Spinal cord (tissue), 10 donors: ENCODE data around the gene SDC1. TPM values are rescaled to one million over a fixed set of nuclear protein-coding genes. Genes with fewer than 3 reads are reported as not detected.
A peak's percentile ranks its signal among the peaks of the same experiment; 100 is the strongest.

ENCODE experiments used
- DNase-seq, 6 donors: peaks; one replicate each; pipeline versions ENCODE4 v3.0.0 to v3.0.0-alpha.2; 2013 to 2015; ENCODE audit warnings: low spot score in 6 of 6, low read depth in 4 of 6
- H3K27ac ChIP-seq: one replicate; pipeline ENCODE4 v1.5.1; 2013; ENCODE audit warnings: low read depth, low read length, control low read depth
- H3K27me3 ChIP-seq: one replicate; pipeline ENCODE4 v1.6.1; 2013; ENCODE audit warnings: low read length; ENCODE audit not compliant: control insufficient read depth, insufficient read depth
- H3K36me3 ChIP-seq: one replicate; pipeline ENCODE4 v1.6.1; 2013; ENCODE audit warnings: low read length; ENCODE audit not compliant: control insufficient read depth, insufficient read depth
- H3K4me1 ChIP-seq: one replicate; pipeline ENCODE4 v1.6.1; 2013; ENCODE audit warnings: low read length; ENCODE audit not compliant: control insufficient read depth, insufficient read depth
- H3K4me3 ChIP-seq: one replicate; pipeline ENCODE4 v1.5.1; 2013; ENCODE audit warnings: low read depth, low read length, control low read depth
- H3K9me3 ChIP-seq: one replicate; pipeline ENCODE4 v1.6.1; 2013; ENCODE audit warnings: low read length; ENCODE audit not compliant: control insufficient read depth, insufficient read depth
- WGBS: methylation state at CpG from one replicate; pipeline ENCODE4 v1.1.5; 2013; ENCODE audit warnings: missing lambda C conversion rate; ENCODE audit not compliant: insufficient coverage; 5-methylcytosine and 5-hydroxymethylcytosine counted together
- polyA plus RNA-seq, 2 donors: library from polyadenylated mRNA; unstranded; fragments of 120-200 nt; gene quantifications; one replicate each; pipeline ENCODE4 v1.2.1, GENCODE V29; 2013; ENCODE audit not compliant: insufficient read length in 2 of 2
- total RNA-seq, 2 donors: library from RNA; depleted of rRNA in 1 of 2; stranded (reverse); fragments of 120-200 nt in 1 of 2; fragments of >200 nt in 1 of 2; gene quantifications; one replicate each; pipeline versions ENCODE4 v1.2.3 to v1.2.4, GENCODE V29; 2013 to 2014
- donor health status: healthy.

Gene SDC1
- total and polyA plus RNA-seq, 4 donors, result 4.7 to 21.0 (median 9.3) TPM

GRCh38 chr2:20231159-20231558 is 6.2 kb upstream of the SDC1 start:
- Histone ChIP-seq H3K9me3 (no peaks in the 10 kb centered on the region), H3K27ac (no peak overlapping the region), H3K36me3 (no peaks in the 10 kb centered on the region), H3K4me3 (no peak overlapping the region), H3K4me1 (no peaks in the 10 kb centered on the region), H3K27me3 (peaks cover 2% of the 10 kb centered on the region)
- DNase-seq, result no peak
- WGBS, result 88% methylated on average over 6 of the region's 6 CpGs

DNA sequence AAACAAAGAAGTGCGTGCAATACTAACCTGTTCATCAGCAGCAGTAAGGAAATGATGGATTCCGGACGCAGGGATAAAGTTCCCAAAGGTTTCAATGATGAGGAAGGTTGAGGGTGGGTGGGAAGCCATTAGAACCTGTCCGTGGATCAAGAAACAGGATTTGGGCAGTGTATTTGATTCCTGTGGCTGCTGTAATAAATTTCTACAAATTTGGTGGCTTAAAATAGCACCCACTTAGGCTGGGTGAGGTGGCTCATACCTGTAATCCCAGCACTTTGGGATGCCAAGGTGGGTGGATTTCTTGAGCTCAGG is 5.1 kb upstream of the SDC1 start:
- DNase-seq, result no peak
- no peaks in the 10 kb centered on the region for H3K9me3 ChIP-seq
- 100% methylated on average over 4 of the region's 4 CpGs for WGBS
- peaks cover 9% of the 10 kb centered on the region for H3K4me1 ChIP-seq
- H3K27me3 ChIP-seq, result peaks cover 7% of the 10 kb centered on the region
- H3K36me3 ChIP-seq, result no peaks in the 10 kb centered on the region
- H3K4me3 ChIP-seq, result no peak overlapping the region
- no peak overlapping the region for H3K27ac ChIP-seq

- no peaks in the 10 kb centered on the region for H3K9me3 ChIP-seq
- H3K4me3 ChIP-seq, result no peak overlapping the region
- 85% methylated on average over 5 of the region's 8 CpGs for WGBS
- peaks cover 7% of the 10 kb centered on the region for H3K27me3 ChIP-seq
- peaks cover 9% of the 10 kb centered on the region for H3K4me1 ChIP-seq
- DNase-seq, result no peak
- H3K27ac ChIP-seq, result no peak overlapping the region
- H3K36me3 ChIP-seq, result no peaks in the 10 kb centered on the region
Measured at GRCh38 chr2:20229322-20230113, 4.6 kb upstream of the SDC1 start.

DNA sequence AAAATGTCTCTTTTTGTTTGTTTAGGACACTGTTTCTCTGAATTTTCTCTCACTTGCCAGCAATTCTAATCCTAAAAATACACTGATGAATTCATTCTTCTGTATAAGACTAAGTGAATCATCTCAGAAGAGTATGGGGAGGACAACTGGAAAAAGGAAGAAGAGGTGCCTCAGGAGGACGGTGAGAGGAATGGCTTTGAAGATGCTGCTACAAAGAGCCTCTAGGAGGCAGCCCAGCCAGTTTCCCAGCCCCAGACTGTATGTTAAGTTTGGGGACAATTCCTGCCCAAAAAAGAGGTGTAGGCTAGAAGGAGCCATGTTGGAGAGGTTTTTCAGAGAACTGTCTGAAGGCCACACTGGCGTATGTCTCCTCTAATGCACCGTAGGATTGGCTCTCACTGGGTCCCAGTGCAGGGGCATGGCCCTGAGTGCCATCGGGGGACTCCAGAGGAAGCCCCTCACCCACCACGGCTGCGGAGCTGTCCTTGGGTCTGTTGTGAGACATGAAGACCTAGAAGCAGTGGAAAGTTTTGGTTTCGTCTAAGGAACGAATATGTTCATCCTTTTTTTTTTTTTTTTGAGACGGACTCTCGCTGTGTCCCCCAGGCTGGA is 3.1 kb upstream of the SDC1 start:
- H3K4me3 ChIP-seq, result no peak overlapping the region
- H3K27ac ChIP-seq, result no peak overlapping the region
- 90% methylated on average over 5 of the region's 10 CpGs for WGBS
- peaks cover 7% of the 10 kb centered on the region for H3K27me3 ChIP-seq
- peaks cover 18% of the 10 kb centered on the region for H3K4me1 ChIP-seq
- DNase-seq, result no peak
- no peaks in the 10 kb centered on the region for H3K9me3 ChIP-seq
- no peaks in the 10 kb centered on the region for H3K36me3 ChIP-seq

DNA sequence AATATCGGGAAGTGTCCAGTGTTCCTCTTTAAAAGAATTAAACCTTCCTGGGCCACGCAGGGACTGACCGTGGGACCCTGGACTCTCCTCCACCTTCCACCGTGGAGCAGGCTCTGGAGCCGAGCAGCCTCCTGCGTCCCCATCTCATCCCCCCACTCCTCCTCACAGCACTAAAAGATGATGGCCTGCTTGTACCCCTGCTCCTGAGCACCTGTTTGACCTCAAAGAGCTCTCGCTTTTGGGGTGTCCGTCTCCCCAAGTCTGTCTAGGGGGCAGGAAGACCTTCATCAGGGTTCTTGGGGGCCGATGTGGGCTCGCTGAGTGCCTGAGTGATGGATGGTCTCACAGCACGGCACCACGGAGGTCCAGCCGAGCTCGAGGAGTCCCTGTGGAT is 1.2 kb upstream of the SDC1 start:
- WGBS, result 88% methylated on average over 14 of the region's 14 CpGs
- no peak for DNase-seq

DNA sequence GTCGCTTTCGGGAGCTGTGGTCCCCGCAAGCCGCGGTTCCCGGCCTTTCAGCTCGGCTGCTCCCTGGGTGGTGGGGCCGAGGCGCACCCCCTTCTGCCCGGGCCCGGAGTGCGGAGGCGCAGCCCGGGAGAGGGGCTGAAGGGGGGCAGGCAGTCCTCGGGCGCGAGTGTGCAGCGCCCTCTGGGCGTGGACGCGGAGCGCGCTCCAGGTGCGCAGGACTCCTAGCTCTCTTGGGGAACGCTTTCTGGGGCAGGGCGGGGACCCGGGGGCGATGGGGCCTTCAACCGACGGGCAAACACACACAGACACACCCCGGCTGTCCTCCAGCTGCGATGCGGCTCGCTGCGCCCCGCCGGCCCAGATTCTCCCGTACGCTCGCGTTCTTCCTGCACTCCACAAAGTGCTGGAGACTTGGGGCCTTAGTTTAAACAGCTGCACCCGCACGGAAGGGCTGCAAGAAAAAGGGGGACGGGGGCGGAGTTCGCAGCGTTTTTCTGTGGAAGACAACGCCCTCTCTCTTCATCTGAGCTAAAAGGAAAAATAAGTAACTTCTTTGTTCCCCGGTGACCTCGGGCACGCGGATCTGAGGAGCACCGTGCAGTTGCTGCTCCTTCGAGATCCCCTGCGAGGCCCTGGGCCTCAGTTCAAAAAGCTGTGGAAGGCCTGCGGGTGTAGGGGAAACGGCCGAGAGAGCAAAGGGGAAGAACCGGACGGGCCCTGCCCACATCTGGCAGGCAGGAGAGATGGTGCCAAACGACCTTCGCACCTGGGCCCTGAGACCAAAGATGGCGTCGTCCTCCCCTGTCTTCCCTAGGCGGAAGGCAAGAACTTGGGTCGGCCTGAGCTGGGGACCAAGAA is 593 bp upstream of the SDC1 start:
- Histone ChIP-seq H3K27ac (peak overlapping the region; percentile 10), H3K27me3 (peaks cover 7% of the 10 kb centered on the region), H3K4me3 (peak overlapping the region; percentile 47), H3K36me3 (no peaks in the 10 kb centered on the region), H3K4me1 (peaks cover 25% of the 10 kb centered on the region), H3K9me3 (no peaks in the 10 kb centered on the region)
- 6% methylated on average over 66 of the region's 66 CpGs for WGBS
- DNase-seq, result peak; percentile 23 to 85 (median 32)

More for the DNA sequence above, 1.2 kb upstream of the SDC1 start:
- Histone ChIP-seq H3K27me3 (peaks cover 7% of the 10 kb centered on the region), H3K9me3 (no peaks in the 10 kb centered on the region), H3K36me3 (no peaks in the 10 kb centered on the region), H3K4me1 (peaks cover 25% of the 10 kb centered on the region), H3K27ac (peak overlapping the region; percentile 10), H3K4me3 (no peak overlapping the region)

- Histone ChIP-seq H3K27me3 (peaks cover 7% of the 10 kb centered on the region), H3K4me3 (peak overlapping the region; percentile 60), H3K27ac (peak overlapping the region; percentile 61), H3K9me3 (no peaks in the 10 kb centered on the region), H3K4me1 (peaks cover 25% of the 10 kb centered on the region), H3K36me3 (peaks cover 5% of the 10 kb centered on the region)
- peak in 1 of 6 donors; percentile 10 for DNase-seq
- under 1% methylated on average over 70 of the region's 70 CpGs for WGBS
Measured at GRCh38 chr2:20224164-20224715, 690 bp downstream of the SDC1 start.

- Histone ChIP-seq H3K9me3 (no peaks in the 10 kb centered on the region), H3K36me3 (peaks cover 5% of the 10 kb centered on the region), H3K27ac (peak overlapping the region; percentile 61), H3K4me1 (peaks cover 25% of the 10 kb centered on the region), H3K4me3 (peak overlapping the region; percentile 60), H3K27me3 (peaks cover 7% of the 10 kb centered on the region)
- 0% methylated on average over 65 of the region's 66 CpGs for WGBS
- peak in 5 of 6 donors; percentile 13 to 86 (median 37) for DNase-seq
Measured at GRCh38 chr2:20223407-20224163, 1.3 kb downstream of the SDC1 start.
